Left ventricle myocardium inferior (tissue), 1 donor: ENCODE measurements around the gene MORC4. TPM values are rescaled to one million over a fixed set of nuclear protein-coding genes. Genes with fewer than 3 reads are reported as not detected.

ENCODE experiments used
- DNase-seq: peaks from one replicate; pipeline ENCODE4 v3.0.0-alpha.2; 2020
- H3K27ac ChIP-seq: fragments of 200-600 bp; replicated peaks from 2 replicates; pipeline ENCODE4 v1.8.0; 2021
- H3K27me3 ChIP-seq: fragments of 200-600 bp; 2 replicates; pipeline ENCODE4 v1.8.0; 2021; ENCODE audit warnings: low read depth
- H3K36me3 ChIP-seq: fragments of 200-600 bp; 2 replicates; pipeline ENCODE4 v1.8.0; 2021
- H3K4me1 ChIP-seq: fragments of 200-600 bp; 2 replicates; pipeline ENCODE4 v1.8.0; 2021
- H3K4me3 ChIP-seq: fragments of 200-600 bp; 2 replicates; pipeline ENCODE4 v1.8.0; 2021; ENCODE audit warnings: mild to moderate bottlenecking, moderate library complexity
- H3K9me3 ChIP-seq: fragments of 200-600 bp; replicated peaks from 2 replicates; pipeline ENCODE4 v1.8.0; 2021
- intact Hi-C: fragments of 100-400 bp; cut with micrococcal nuclease; formaldehyde crosslinking; loops from one replicate; pipeline ENCODE4 v1.11.0; 2022
- total RNA-seq: library from RNA; stranded (reverse); fragmentation: NEBNext Ultra II Directional; extraction: Animal tissue kit (Norgen Biotek cat#: 25700); gene quantifications from one replicate; pipeline ENCODE4 v1.2.1, GENCODE V29; 2021
- TF ChIP-seq, protein P1 (sequence below): fragments of 200-600 bp; IDR thresholded peaks from 2 replicates; pipeline ENCODE4 v1.8.0; 2021; ENCODE audit warnings: antibody characterized with exemption, mild to moderate bottlenecking, borderline replicate concordance
- donor health status: DM: no; HTN: yes; CAD: no; lungs with severe emphysema.

Gene MORC4
- total RNA-seq, 1 donor from 2014 or later: 2.6 TPM

- H3K27ac ChIP-seq: no peak overlapping the region
- H3K4me1 ChIP-seq: peaks cover 3% of the 10 kb centered on the region
- DNase-seq: peak; percentile 11
- TF ChIP-seq, protein P1, sequence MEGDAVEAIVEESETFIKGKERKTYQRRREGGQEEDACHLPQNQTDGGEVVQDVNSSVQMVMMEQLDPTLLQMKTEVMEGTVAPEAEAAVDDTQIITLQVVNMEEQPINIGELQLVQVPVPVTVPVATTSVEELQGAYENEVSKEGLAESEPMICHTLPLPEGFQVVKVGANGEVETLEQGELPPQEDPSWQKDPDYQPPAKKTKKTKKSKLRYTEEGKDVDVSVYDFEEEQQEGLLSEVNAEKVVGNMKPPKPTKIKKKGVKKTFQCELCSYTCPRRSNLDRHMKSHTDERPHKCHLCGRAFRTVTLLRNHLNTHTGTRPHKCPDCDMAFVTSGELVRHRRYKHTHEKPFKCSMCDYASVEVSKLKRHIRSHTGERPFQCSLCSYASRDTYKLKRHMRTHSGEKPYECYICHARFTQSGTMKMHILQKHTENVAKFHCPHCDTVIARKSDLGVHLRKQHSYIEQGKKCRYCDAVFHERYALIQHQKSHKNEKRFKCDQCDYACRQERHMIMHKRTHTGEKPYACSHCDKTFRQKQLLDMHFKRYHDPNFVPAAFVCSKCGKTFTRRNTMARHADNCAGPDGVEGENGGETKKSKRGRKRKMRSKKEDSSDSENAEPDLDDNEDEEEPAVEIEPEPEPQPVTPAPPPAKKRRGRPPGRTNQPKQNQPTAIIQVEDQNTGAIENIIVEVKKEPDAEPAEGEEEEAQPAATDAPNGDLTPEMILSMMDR: no peak
- no peak overlapping the region for H3K4me3 ChIP-seq
- no peaks in the 10 kb centered on the region for H3K9me3 ChIP-seq
- H3K27me3 ChIP-seq: no peaks in the 10 kb centered on the region
- intact Hi-C loops: no loop called here
- no peaks in the 10 kb centered on the region for H3K36me3 ChIP-seq
Observed at GRCh38 chrX:106933538-106933961, 66.5 kb downstream of the MORC4 start.

GRCh38 chrX:106932960-106933537, 67.0 kb downstream of the MORC4 start:
- intact Hi-C loops: no loop called here
- no peak overlapping the region for H3K4me3 ChIP-seq
- peaks cover 3% of the 10 kb centered on the region for H3K4me1 ChIP-seq
- TF ChIP-seq, protein P1: no peak
- no peaks in the 10 kb centered on the region for H3K27me3 ChIP-seq
- DNase-seq: no peak
- H3K27ac ChIP-seq: no peak overlapping the region
- H3K36me3 ChIP-seq: no peaks in the 10 kb centered on the region
- H3K9me3 ChIP-seq: no peaks in the 10 kb centered on the region

DNA sequence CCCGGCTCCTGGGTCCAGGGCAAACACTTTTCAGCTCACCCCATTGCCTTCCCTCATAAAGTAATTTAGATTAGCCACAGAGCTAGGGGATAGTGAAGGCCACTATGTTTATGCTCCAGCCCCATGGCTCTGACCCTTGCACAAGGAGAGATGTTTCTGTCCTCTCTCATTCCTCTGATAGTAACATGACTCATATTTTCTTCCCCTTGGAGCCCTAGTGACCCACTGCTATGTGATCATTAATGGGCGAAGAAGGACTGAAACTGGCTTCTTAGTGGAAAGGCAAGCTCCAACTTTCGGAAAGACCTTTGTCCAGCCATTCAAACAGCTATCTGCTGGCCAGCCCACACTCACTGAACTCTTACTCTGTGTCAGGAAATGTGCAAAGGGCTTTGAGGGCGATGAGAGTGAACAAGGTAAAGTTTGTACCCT, 67.5 kb downstream of the MORC4 start:
- intact Hi-C loops: no loop called here
- H3K9me3 ChIP-seq: no peaks in the 10 kb centered on the region
- H3K4me1 ChIP-seq: peaks cover 3% of the 10 kb centered on the region
- H3K27ac ChIP-seq: no peak overlapping the region
- H3K4me3 ChIP-seq: no peak overlapping the region
- DNase-seq: no peak
- no peaks in the 10 kb centered on the region for H3K36me3 ChIP-seq
- TF ChIP-seq, protein P1: no peak
- H3K27me3 ChIP-seq: no peaks in the 10 kb centered on the region

- no peak overlapping the region for H3K27ac ChIP-seq
- no peaks in the 10 kb centered on the region for H3K9me3 ChIP-seq
- H3K27me3 ChIP-seq: no peaks in the 10 kb centered on the region
- H3K36me3 ChIP-seq: no peaks in the 10 kb centered on the region
- peaks cover 3% of the 10 kb centered on the region for H3K4me1 ChIP-seq
- intact Hi-C loops: no loop called here
- H3K4me3 ChIP-seq: no peak overlapping the region
- TF ChIP-seq, protein P1: no peak
- DNase-seq: no peak
Observed at GRCh38 chrX:106931831-106932491, 68.1 kb downstream of the MORC4 start.

GRCh38 chrX:106928227-106928626, 71.8 kb downstream of the MORC4 start:
- TF ChIP-seq, protein P1: no peak
- intact Hi-C loops: no loop called here
- Histone ChIP-seq H3K27ac (no peak overlapping the region), H3K9me3 (no peaks in the 10 kb centered on the region), H3K36me3 (no peaks in the 10 kb centered on the region), H3K4me3 (no peak overlapping the region), H3K4me1 (peaks cover 3% of the 10 kb centered on the region), H3K27me3 (no peaks in the 10 kb centered on the region)
- DNase-seq: no peak
